HG03060 (cell line): ENCODE data around the gene SEMA5A.

Experiments
- ATAC-seq: cut with Tn5 transposase; IDR thresholded peaks from one replicate; pipeline ENCODE4 v1.9.1; 2021; ENCODE audit warnings: low read depth, moderate number of reproducible peaks; ENCODE audit not compliant: unreplicated experiment

SEMA5A gene

GRCh38 chr5:9342161-9342787 is 203.6 kb downstream of the SEMA5A start:
- no peak for ATAC-seq

- ATAC-seq = no peak
These were observed 205.8 kb downstream of the SEMA5A start for GRCh38 chr5:9340085-9340484.

- no peak for ATAC-seq
These were observed 206.6 kb downstream of the SEMA5A start for GRCh38 chr5:9339206-9339818.

- no peak for ATAC-seq
These were observed 207.1 kb downstream of the SEMA5A start for GRCh38 chr5:9338796-9339195.

- ATAC-seq = no peak
These were observed 207.8 kb downstream of the SEMA5A start for GRCh38 chr5:9337928-9338595.

GRCh38 chr5:9335754-9336495 is 209.9 kb downstream of the SEMA5A start:
- no peak for ATAC-seq

GRCh38 chr5:9335269-9335668 is 210.6 kb downstream of the SEMA5A start:
- ATAC-seq = no peak

- no peak for ATAC-seq
These were observed 213.8 kb downstream of the SEMA5A start for GRCh38 chr5:9332026-9332425.

GRCh38 chr5:9331372-9331771 is 214.5 kb downstream of the SEMA5A start:
- ATAC-seq = no peak

- ATAC-seq = no peak
These were observed 216.8 kb downstream of the SEMA5A start for GRCh38 chr5:9329125-9329524.

- no peak for ATAC-seq
These were observed 220.3 kb downstream of the SEMA5A start for GRCh38 chr5:9325549-9325948.

GRCh38 chr5:9324348-9325077 is 221.4 kb downstream of the SEMA5A start:
- ATAC-seq = no peak

- ATAC-seq = no peak
These were observed 225.2 kb downstream of the SEMA5A start for GRCh38 chr5:9320652-9321051.

GRCh38 chr5:9318031-9318430 is 227.8 kb downstream of the SEMA5A start:
- ATAC-seq = no peak

- ATAC-seq = no peak
These were observed 229.1 kb downstream of the SEMA5A start for GRCh38 chr5:9316733-9317132.

- no peak for ATAC-seq
These were observed 229.8 kb downstream of the SEMA5A start for GRCh38 chr5:9316041-9316440.

- ATAC-seq = no peak
These were observed 231.3 kb downstream of the SEMA5A start for GRCh38 chr5:9314558-9314957.

- no peak for ATAC-seq
These were observed 232.1 kb downstream of the SEMA5A start for GRCh38 chr5:9313751-9314150.

- ATAC-seq = no peak
These were observed 238.7 kb downstream of the SEMA5A start for GRCh38 chr5:9307150-9307549.

- ATAC-seq = no peak
These were observed 243.7 kb downstream of the SEMA5A start for GRCh38 chr5:9302218-9302617.

- ATAC-seq = no peak
These were observed 244.7 kb downstream of the SEMA5A start for GRCh38 chr5:9301200-9301599.
